Keratinocyte (primary cell): ENCODE data around the gene CMC1.

ENCODE experiments used
- CTCF ChIP-seq, 3 experiments: IDR thresholded peaks in 1 of 3; conservative IDR thresholded peaks in 1 of 3; optimal IDR thresholded peaks in 1 of 3; 2 replicates in 2 of 3; 3 replicates in 1 of 3; pipeline versions ENCODE3 to v1.5.1; 2011; ENCODE audit warnings: low read length in 3 of 3, mild to moderate bottlenecking in 3 of 3, moderate library complexity in 2 of 3, control low read depth in 1 of 3, inconsistent platforms in 1 of 3; ENCODE audit not compliant: insufficient read depth in 2 of 3; ENCODE audit errors: extremely low read depth in 1 of 3
- EZH2 ChIP-seq: IDR thresholded peaks from one replicate; pipeline ENCODE4 v1.6.1; 2012; ENCODE audit warnings: inconsistent platforms, mild to moderate bottlenecking, low read length, moderate library complexity

- TF ChIP-seq CTCF (optimal IDR thresholded peaks at IDR 0.05 in 1 of 3, IDR thresholded peaks at IDR 0.05 in 1 of 3, conservative IDR thresholded peaks at IDR 0.05 in 1 of 3; ENCODE audit: extremely low read depth in 1 of 3, insufficient read depth in 2 of 3, low read length in 3 of 3) (no peak), EZH2 (no peak)
Measured at GRCh38 chr3:28316226-28316625, 74.8 kb downstream of the CMC1 start.
